ENCODE results near the gene KDM1B. TPM values are rescaled to one million over a fixed set of nuclear protein-coding genes. Genes with fewer than 3 reads are reported as not detected.

The KDM1B gene
- total and polyA plus RNA-seq, 2 donors (not counting 3 experiments of a cell fraction or from before 2014, with no cell fraction given), result 3.0 to 10.8 TPM

DNA sequence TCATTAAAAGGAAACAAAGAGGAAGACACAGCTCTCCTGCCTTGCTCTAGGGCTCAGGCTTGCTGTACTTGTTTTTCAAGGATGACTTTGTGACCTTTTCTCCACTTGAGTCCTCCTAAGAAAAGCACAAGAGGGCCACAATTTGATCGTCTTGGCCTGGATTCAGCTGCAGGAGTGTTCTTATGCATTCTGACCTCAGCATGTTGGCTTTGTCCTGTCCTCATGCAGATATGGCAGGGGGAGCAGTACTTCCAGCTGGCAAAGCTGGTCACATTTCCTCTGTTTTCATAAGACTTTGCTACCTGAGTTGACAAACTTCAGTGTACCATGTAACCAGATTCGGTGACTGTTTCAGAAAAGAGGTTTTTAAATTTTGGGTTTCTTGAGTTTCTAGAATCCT lies 30.8 kb downstream of the KDM1B start:
- Histone ChIP-seq H3K27ac (ENCODE audit: insufficient read depth, low read depth, low read length) (no peak overlapping the region), H3K4me1 (ENCODE audit: control insufficient read depth, extremely low read depth, insufficient read depth, low read length) (no peaks in the 10 kb centered on the region), H2AFZ (ENCODE audit: low read depth, low read length) (no peak overlapping the region), H3K4me3 (replicated peaks in 1 of 3; ENCODE audit: insufficient read depth in 1 of 3, low read depth in 1 of 3, low read length in 3 of 3) (no peak overlapping the region), H3K9me3 (replicated peaks; ENCODE audit: control insufficient read depth, insufficient read depth, low read length) (no peaks in the 10 kb centered on the region), H3K4me2 (ENCODE audit: insufficient read depth, low read length) (no peak overlapping the region), H3K79me2 (ENCODE audit: control insufficient read depth, insufficient read depth, low read length) (no peaks in the 10 kb centered on the region), H3K9me1 (replicated peaks; ENCODE audit: control insufficient read depth, extremely low read depth, insufficient read depth, low read length) (no peaks in the 10 kb centered on the region), H3K9ac (replicated peaks; ENCODE audit: extremely low read depth, insufficient read depth, low read length) (no peak overlapping the region), H4K20me1 (replicated peaks; ENCODE audit: control insufficient read depth, extremely low read depth, insufficient read depth, low read length) (no peaks in the 10 kb centered on the region), H3K27me3 (ENCODE audit: control insufficient read depth in 2 of 2, insufficient read depth in 2 of 2, low read length in 2 of 2) (no peaks in the 10 kb centered on the region), H3K36me3 (ENCODE audit: control insufficient read depth in 2 of 2, extremely low read depth in 1 of 2, insufficient read depth in 2 of 2, low read length in 2 of 2) (no peaks in the 10 kb centered on the region)
- POLR2A ChIA-PET, result no interaction called here
- TF ChIP-seq, protein P1, sequence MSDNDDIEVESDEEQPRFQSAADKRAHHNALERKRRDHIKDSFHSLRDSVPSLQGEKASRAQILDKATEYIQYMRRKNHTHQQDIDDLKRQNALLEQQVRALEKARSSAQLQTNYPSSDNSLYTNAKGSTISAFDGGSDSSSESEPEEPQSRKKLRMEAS (IDR thresholded peaks at IDR 0.05; ENCODE audit: insufficient read depth, insufficient read length), result no peak
- TF ChIP-seq, protein P2, sequence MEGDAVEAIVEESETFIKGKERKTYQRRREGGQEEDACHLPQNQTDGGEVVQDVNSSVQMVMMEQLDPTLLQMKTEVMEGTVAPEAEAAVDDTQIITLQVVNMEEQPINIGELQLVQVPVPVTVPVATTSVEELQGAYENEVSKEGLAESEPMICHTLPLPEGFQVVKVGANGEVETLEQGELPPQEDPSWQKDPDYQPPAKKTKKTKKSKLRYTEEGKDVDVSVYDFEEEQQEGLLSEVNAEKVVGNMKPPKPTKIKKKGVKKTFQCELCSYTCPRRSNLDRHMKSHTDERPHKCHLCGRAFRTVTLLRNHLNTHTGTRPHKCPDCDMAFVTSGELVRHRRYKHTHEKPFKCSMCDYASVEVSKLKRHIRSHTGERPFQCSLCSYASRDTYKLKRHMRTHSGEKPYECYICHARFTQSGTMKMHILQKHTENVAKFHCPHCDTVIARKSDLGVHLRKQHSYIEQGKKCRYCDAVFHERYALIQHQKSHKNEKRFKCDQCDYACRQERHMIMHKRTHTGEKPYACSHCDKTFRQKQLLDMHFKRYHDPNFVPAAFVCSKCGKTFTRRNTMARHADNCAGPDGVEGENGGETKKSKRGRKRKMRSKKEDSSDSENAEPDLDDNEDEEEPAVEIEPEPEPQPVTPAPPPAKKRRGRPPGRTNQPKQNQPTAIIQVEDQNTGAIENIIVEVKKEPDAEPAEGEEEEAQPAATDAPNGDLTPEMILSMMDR (IDR thresholded peaks at IDR 0.05; ENCODE audit: extremely low read depth in 1 of 2, insufficient read depth in 1 of 2, low read depth in 1 of 2, low read length in 2 of 2), result no peak
- TF ChIP-seq POLR2A (IDR thresholded peaks at IDR 0.05; ENCODE audit: low read depth, low read length), result no peak
- TF ChIP-seq MYC (IDR thresholded peaks at IDR 0.05; ENCODE audit: low read depth, low read length), result no peak
- peak; percentile 21 for DNase-seq (ENCODE audit: low read depth, low spot score)
- CTCF ChIA-PET, result no interaction called here
- intact Hi-C loops (cut with micrococcal nuclease), result no loop called here
- dilution Hi-C loops (cut with MboI; ENCODE audit: extremely low pct_ligation_motif_present, low sequenced_read_pairs), result no loop called here
- no peak for FAIRE-seq
- BruUV-seq (replicated peaks), result no TSS peak

DNA sequence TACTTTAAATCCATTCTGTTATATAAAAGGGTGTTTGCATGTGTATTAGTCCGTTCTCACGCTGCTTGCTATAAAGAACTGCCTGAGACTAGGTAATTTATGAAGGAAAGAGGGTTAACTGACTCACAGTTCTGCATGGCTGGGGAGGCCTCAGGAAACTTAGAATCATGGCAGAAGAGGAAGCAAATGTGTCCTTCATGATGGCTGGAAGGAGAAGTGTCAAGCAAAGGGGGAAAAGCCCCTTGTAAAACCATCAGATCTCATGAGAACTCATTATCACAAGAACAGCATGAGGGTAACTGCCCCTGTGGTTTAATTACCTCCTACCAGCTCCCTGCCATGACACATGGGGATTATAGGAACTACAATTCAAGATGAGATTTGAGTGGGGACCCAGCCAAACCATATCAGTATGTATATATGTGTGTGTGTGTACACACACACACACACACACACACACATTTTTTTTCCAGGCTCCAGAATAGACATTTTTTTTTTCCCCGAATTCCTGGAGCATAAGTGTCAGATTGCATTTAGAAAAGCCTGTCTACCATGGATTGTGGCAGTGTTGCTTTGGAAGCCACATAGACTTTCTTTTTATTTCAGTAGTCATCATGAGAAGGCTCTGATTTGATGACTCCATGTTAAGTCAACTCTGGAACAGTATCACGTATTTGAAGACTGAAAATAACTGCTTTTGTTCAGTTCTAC lies 31.5 kb downstream of the KDM1B start:
- no TSS peak for BruUV-seq (replicated peaks)
- intact Hi-C loops (cut with micrococcal nuclease), result no loop called here
- Histone ChIP-seq H3K27me3 (ENCODE audit: control insufficient read depth in 2 of 2, insufficient read depth in 2 of 2, low read length in 2 of 2) (no peaks in the 10 kb centered on the region), H3K9me1 (replicated peaks; ENCODE audit: control insufficient read depth, extremely low read depth, insufficient read depth, low read length) (no peaks in the 10 kb centered on the region), H3K9me3 (replicated peaks; ENCODE audit: control insufficient read depth, insufficient read depth, low read length) (no peaks in the 10 kb centered on the region), H3K4me2 (ENCODE audit: insufficient read depth, low read length) (no peak overlapping the region), H2AFZ (ENCODE audit: low read depth, low read length) (no peak overlapping the region), H3K4me3 (replicated peaks in 1 of 3; ENCODE audit: insufficient read depth in 1 of 3, low read depth in 1 of 3, low read length in 3 of 3) (no peak overlapping the region), H4K20me1 (replicated peaks; ENCODE audit: control insufficient read depth, extremely low read depth, insufficient read depth, low read length) (no peaks in the 10 kb centered on the region), H3K36me3 (ENCODE audit: control insufficient read depth in 2 of 2, extremely low read depth in 1 of 2, insufficient read depth in 2 of 2, low read length in 2 of 2) (no peaks in the 10 kb centered on the region), H3K4me1 (ENCODE audit: control insufficient read depth, extremely low read depth, insufficient read depth, low read length) (no peaks in the 10 kb centered on the region), H3K79me2 (ENCODE audit: control insufficient read depth, insufficient read depth, low read length) (no peaks in the 10 kb centered on the region), H3K27ac (ENCODE audit: insufficient read depth, low read depth, low read length) (no peak overlapping the region), H3K9ac (replicated peaks; ENCODE audit: extremely low read depth, insufficient read depth, low read length) (no peak overlapping the region)
- ChIA-PET POLR2A (no interaction called here), CTCF (no interaction called here)
- TF ChIP-seq GATA2 (IDR thresholded peaks at IDR 0.05; ENCODE audit: insufficient read depth, insufficient read length, low read depth, low read length) (no peak), POLR2AphosphoS5 (IDR thresholded peaks at IDR 0.05; ENCODE audit: insufficient read depth, low read depth, low read length) (no peak), MYC (IDR thresholded peaks at IDR 0.05; ENCODE audit: low read depth, low read length) (no peak), JUN (IDR thresholded peaks at IDR 0.05; ENCODE audit: borderline replicate concordance, insufficient read depth, insufficient read length, low read depth) (no peak), POLR2A (IDR thresholded peaks at IDR 0.05; ENCODE audit: low read depth, low read length) (no peak), FOS (IDR thresholded peaks at IDR 0.05; ENCODE audit: borderline replicate concordance, insufficient read depth, low read length) (no peak), EZH2 (IDR thresholded peaks at IDR 0.05; ENCODE audit: borderline replicate concordance, low read depth, low read length, severe bottlenecking) (no peak)
- TF ChIP-seq, protein P1 (IDR thresholded peaks at IDR 0.05; ENCODE audit: insufficient read depth, insufficient read length), result no peak
- TF ChIP-seq, protein P2 (IDR thresholded peaks at IDR 0.05; ENCODE audit: extremely low read depth in 1 of 2, insufficient read depth in 1 of 2, low read depth in 1 of 2, low read length in 2 of 2), result no peak
- DNase-seq (ENCODE audit: low read depth, low spot score) (no peak), FAIRE-seq (no peak)
- dilution Hi-C loops (cut with MboI; ENCODE audit: extremely low pct_ligation_motif_present, low sequenced_read_pairs), result no loop called here
